GM21723 (cell line): ENCODE data around the gene SGSM1.

Experiments used
- ATAC-seq: cut with Tn5 transposase; IDR thresholded peaks from one replicate; pipeline ENCODE4 v1.9.1; 2021; ENCODE audit warnings: mild to moderate bottlenecking, moderate library complexity; ENCODE audit not compliant: unreplicated experiment

The SGSM1 gene

DNA sequence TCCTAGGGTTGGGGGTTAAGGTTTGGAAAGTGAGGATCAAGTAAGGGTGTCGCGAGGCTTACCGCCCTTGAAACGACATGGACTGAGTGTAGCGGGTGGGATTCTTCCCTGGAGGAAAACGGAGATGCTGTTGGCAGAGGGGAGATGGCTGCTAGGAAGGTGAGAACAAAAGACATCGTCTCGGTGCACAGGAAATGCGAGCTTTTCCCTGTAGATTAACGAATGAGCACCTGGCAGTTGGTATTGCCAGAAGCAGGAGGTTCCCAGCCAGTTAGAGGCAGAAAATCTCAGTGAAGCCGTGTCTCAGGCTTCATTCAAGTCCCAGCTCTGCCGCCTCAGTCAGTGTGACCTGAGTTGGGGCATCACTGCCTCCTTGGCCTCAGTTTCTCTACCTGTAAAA, 141.9 kb downstream of the SGSM1 start:
- ATAC-seq: no peak

DNA sequence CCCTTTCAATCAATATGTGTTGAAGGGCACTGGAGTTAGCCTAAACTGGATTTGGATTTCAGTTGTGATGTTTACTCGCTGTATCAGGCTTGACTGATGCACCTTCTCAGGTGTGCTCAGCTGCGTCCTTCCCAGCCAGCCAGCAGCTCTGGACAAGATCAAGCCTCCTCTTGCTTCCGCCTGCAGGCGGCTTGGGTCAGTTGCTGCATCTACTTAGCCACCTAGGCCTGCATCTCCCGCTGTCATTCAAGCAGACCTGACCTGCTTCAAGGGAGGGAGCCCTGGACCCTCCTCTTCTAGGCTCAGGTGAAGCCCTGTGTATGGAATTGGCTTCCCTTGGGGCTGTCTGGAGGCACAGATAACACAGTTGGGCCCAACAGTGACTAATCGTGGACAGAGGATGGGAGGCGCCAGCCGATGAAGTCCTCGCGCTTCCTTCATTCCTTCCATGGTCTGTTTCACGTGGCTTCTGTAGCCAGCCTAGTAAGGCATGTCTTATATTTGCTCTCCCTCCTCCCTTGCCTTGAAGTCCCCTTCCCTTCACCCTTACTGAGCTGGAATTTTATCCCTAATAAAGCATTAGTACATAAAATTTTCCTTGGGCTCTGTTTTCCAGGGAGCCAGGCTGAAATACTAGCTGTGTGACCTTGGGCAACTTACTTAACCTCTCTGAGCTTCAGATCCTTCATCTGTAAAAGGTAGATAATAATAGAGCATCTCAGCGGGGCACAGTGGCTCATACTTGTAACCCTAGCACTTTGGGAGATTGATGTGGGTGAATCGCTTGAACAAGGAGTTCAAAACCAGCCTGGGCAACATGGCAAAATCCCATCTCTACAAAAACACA, 142.6 kb downstream of the SGSM1 start:
- ATAC-seq: no peak

GRCh38 chr22:24950272-24950902, 144.4 kb downstream of the SGSM1 start:
- ATAC-seq: no peak

DNA sequence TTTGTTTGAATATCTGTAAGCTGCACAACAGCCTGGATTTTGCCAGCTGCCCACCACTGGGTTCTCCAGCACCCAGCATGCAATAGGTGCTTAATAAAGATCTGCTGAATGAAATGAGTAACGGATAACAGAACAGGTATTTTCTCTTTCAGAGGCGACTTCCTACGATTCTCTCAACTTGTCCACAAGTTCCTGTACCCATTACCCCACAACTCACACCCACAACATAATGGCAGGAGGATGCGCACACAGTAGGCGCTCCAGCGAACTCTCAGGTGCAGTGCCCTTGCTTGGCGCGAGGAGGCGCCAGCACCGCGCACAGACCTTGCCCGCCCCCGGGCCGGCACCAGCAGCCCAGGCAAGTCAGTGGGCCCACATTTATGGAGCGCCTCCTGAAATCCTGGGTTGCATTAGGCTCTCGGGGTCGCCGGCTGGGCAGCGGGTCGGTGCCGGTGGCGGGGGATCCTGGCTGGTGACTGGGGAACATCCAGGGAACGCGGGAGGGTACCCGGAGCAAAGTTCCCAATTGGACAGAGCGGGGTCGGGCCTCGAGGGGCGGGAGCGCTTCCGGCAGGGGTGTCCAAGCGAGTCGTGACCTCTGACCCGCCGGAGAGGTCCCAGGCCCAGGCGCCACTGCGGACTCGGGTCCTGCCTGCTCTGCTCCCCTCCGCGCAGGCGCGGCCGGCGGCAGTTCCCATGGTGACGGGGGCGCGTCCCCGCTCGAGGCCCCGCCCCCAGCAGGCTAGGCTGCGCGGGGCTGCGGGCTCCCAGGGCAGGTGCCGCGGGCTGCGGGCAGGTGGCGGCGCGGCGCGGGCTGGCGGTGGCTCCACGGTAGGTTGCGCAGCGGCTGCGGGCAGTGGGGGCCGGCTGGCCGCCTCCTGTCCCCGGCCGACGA, 146.2 kb downstream of the SGSM1 start, which contains the start of gene KIAA1671:
KIAA1671 (plus strand) TSS at position 775 of the 895 bp plus-strand sequence. CDS start 75,284 bp downstream, outside the sequence.
- ATAC-seq: peak; percentile 67

DNA sequence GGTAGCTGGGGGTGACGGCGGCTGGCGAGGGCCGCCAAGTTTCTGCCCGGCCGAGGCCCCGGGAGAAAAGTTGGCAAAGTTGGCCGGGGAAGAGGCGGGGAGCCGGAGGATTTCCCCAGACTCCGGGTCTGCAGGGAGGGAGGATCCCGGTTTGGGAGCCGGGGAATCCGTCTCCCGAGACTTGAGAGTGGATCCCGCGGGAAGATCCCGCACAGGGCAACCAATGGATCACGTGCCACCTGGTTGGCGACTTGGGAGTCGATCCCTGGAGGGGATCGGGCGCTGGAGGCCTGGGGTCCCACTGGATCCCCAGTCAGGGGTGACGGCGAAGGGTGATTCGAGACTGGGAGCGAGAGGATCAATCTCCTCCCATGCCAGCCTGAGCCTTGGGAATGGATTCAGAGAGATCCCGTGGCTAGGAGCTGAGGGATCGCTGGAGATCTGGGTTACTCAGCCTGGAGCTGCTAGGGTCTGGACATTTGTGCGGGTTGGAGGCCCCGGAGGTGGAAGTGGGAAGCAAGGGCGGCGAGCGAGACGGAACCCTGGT, 146.9 kb downstream of the SGSM1 start:
- no peak for ATAC-seq

GRCh38 chr22:24953384-24954113, 147.5 kb downstream of the SGSM1 start:
- ATAC-seq: no peak

GRCh38 chr22:24954114-24954463, 148.1 kb downstream of the SGSM1 start:
- no peak for ATAC-seq

DNA sequence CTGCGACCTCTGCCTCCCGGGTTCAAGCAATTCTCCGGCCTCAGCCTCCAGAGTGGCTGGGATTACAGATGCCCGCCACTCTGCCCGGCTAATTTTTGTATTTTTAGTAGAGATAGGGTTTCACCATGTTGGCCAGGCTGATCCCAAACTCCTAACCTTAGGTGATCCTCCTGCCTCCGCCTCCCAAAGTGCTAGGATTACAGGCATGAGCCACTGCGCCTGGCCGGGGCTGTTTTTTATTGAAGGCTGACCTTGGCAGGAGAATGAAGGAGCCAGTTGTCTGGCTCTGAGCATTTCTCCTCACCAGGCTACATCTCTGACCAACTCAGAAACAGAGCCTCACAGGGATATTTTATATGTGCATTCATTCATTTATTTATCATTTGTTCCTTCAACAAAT, 148.8 kb downstream of the SGSM1 start:
- ATAC-seq: no peak

DNA sequence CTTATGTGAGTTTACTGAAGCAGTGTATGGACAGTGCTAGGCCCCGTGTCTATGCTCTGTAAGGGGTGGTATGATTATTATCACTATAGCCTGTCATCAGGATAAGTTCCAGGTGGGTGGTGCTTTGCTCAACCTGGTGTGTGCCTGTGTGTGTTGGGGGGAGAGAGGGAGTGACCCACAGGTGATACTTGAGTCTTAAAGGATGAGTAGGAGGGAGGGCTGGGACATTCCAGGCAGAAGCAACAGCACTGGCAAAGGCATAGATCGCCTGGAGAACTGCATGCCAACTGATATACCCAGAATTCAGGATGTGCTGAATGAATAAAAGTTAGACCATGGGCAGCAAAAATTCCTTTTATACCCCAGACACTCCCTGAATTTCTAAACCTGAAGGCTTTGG, 151.0 kb downstream of the SGSM1 start:
- ATAC-seq: no peak

DNA sequence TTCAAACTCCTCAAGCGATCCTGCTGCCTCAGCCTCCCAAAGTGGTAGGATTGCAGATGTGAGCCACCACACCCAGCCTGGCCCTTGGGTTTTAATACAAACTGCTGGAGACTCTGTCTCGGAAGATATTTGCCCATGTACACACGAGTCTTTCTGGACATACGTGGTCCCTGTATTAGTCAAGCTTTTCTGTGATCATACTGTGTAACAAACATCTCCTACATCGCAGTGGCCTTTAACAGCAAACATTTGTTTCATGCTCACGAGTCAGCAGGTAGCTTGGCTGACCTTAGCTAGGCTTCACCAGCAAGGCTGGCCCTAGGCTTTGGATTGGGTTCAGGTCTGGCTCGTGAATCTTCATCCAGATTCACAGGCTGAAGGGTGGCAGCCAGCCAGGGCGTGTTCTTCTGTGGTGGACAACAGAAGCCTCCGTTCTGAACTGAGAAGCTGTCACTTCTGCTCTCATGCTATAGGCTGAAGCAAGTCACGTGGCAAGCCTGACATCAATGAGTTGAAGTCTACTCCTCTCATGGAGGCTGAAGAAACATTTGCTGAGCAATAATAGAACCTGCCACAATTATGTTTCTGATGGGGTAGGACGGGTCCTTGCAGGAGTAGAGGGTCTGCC, 155.3 kb downstream of the SGSM1 start:
- ATAC-seq: no peak

- no peak for ATAC-seq
These were observed 156.1 kb downstream of the SGSM1 start for GRCh38 chr22:24962094-24962493.

DNA sequence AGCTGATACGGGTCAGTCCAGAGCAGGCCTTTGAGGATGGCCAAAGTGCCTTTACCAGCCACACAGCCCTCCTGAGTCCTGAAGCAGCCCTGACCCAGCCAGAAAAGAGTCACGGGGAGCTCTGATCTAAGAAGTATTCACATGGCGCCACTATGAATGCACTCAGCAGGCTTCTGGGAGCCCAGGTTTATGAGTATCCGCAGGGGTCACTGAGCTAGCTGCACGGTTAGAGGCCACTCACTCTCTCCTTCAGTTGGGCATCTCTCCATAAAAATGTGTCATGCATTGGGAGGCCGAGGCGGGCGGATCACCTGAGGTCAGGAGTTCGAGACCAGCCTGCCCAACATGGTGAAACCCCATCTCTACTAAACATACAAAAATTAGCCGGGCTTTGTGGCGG, 156.8 kb downstream of the SGSM1 start:
- ATAC-seq: no peak

DNA sequence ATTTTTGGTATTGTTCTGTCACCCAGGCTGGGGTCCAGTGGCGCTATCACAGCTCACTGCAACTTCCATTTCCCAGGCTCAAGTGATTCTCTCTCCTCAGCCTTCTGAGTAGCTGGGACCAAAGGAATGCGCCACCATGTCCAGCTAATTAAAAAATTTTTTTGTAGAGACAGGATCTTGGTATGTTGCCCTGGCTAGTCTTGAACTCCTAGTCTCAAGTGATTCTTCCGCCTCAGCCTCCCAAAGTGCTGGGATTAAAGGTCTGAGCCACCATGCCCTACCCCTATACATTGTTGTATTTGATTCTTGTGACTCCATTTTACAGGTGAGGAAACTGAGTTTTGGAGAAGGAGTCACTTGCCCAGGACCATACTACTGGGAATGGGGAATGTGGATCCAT, 158.4 kb downstream of the SGSM1 start:
- ATAC-seq: no peak

- ATAC-seq: no peak
These were observed 160.0 kb downstream of the SGSM1 start for GRCh38 chr22:24965822-24966626.

- ATAC-seq: no peak
These were observed 162.1 kb downstream of the SGSM1 start for GRCh38 chr22:24968066-24968561.

GRCh38 chr22:24969560-24970301, 163.7 kb downstream of the SGSM1 start:
- no peak for ATAC-seq

DNA sequence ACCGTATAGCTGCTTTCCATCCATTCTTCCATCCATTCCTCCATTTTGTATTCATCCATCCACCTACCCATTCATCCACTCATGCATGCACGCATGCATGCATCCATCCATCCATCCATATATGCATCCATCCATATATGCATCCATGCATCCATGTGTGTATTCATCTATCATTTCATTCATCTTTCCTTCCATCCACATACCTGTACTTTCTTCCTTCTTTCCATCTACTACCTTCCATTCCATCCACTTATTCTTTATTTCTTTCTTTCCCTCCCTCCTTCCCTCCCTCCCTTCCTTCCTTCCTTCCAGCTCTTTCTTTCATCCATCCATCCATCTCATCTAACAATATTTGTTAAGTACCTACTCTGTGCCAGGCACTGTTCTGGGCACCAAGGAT, 166.4 kb downstream of the SGSM1 start:
- no peak for ATAC-seq

- ATAC-seq: no peak
These were observed 167.9 kb downstream of the SGSM1 start for GRCh38 chr22:24973872-24974271.
